ENCODE results near the gene DUSP28. TPM values are rescaled to one million over a fixed set of nuclear protein-coding genes. Genes with fewer than 3 reads are reported as not detected.
A peak's percentile ranks its signal among the peaks of the same experiment; 100 is the strongest.

DUSP28 gene
- total and polyA plus RNA-seq, 2 of the 13 experiments (the other 11 are each of a cell fraction or from before 2014, with no cell fraction given): 5.2 to 8.6 TPM

DNA sequence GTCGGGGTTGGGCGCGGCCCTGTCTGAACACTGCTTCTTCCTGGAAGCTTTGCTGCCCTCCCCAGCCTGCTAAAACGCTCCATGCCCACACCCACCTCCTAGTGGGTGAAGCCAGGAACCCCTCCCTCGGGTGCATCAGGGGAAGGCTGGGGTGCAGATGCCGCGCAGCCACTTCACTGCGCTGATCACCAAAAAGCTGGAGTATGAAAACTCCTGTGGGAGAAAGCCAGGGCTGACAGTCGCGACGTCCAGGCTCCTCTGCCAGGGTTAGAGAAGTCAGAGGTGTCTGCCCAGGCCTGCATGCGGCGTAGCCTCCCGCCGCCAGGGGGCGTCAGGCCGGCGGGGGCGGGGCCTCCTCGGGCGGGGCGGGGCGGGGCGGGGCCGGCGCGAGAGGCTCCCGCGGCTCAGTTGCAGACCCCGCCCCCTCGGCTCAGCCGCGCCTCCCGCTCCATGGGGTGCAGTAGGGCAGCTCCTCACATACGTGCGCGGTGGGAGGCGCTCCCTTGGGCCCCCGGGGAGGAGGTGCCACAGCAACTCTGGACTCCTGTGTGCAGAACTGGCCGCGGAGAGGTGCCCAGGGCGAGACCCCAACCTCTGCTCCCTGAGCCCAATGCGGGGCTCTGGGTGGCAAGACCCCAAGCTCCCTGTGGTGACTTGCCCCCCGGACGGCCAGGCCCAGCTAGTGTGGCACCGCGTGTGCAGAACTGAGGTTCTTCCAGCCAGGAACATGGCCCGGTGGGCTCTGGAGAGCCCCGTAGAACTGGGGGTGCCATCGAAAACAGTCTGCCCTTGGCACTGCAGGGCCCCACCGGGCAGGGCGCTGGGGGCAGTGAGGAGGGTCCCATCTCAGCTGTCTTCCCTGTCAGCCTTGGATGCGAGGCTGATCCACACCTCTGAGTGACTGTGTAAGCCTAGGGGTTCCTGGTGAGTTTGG is 6.3 kb downstream of the DUSP28 start (continued):
- TF ChIP-seq ZSCAN9 (CRISPR knock-in tag; IDR thresholded peaks at IDR 0.05; ENCODE audit: borderline replicate concordance) (peak; percentile 51; the same call in 1 of the 2 replicates), SIN3A (IDR thresholded peaks at IDR 0.05; ENCODE audit: borderline replicate concordance, low read depth, low read length) (peak; percentile 94), GTF2F1 (IDR thresholded peaks at IDR 0.05; ENCODE audit: low read length) (no peak), NCOA2 (CRISPR knock-in tag; IDR thresholded peaks at IDR 0.05) (no peak), ZNF7 (CRISPR knock-in tag; IDR thresholded peaks at IDR 0.05) (no peak), TEAD2 (CRISPR knock-in tag; IDR thresholded peaks at IDR 0.05) (no peak), ESRRA (CRISPR knock-in tag; IDR thresholded peaks at IDR 0.05; ENCODE audit: low read depth) (no peak; the same call in 1 of the 2 replicates), ZNF670 (CRISPR knock-in tag; IDR thresholded peaks at IDR 0.05; ENCODE audit: borderline replicate concordance) (no peak), ZNF782 (CRISPR knock-in tag; IDR thresholded peaks at IDR 0.05; ENCODE audit: borderline replicate concordance) (no peak; the same call in 1 of the 2 replicates), TBX2 (CRISPR knock-in tag; IDR thresholded peaks at IDR 0.05; ENCODE audit: borderline replicate concordance) (peak; percentile 11; the same call in 1 of the 2 replicates), MAFG (CRISPR knock-in tag; IDR thresholded peaks at IDR 0.05) (no peak), ZSCAN12 (CRISPR knock-in tag; IDR thresholded peaks at IDR 0.05) (no peak), CAMTA2 (CRISPR knock-in tag; IDR thresholded peaks at IDR 0.05; ENCODE audit: borderline replicate concordance) (no peak), MAFK (conservative IDR thresholded peaks at IDR 0.05 in 1 of 2, IDR thresholded peaks at IDR 0.05 in 1 of 2; ENCODE audit: low read length in 2 of 2) (no peak), ZSCAN20 (CRISPR knock-in tag; IDR thresholded peaks at IDR 0.05; ENCODE audit: borderline replicate concordance) (no peak)
- TF ChIP-seq, protein P1, sequence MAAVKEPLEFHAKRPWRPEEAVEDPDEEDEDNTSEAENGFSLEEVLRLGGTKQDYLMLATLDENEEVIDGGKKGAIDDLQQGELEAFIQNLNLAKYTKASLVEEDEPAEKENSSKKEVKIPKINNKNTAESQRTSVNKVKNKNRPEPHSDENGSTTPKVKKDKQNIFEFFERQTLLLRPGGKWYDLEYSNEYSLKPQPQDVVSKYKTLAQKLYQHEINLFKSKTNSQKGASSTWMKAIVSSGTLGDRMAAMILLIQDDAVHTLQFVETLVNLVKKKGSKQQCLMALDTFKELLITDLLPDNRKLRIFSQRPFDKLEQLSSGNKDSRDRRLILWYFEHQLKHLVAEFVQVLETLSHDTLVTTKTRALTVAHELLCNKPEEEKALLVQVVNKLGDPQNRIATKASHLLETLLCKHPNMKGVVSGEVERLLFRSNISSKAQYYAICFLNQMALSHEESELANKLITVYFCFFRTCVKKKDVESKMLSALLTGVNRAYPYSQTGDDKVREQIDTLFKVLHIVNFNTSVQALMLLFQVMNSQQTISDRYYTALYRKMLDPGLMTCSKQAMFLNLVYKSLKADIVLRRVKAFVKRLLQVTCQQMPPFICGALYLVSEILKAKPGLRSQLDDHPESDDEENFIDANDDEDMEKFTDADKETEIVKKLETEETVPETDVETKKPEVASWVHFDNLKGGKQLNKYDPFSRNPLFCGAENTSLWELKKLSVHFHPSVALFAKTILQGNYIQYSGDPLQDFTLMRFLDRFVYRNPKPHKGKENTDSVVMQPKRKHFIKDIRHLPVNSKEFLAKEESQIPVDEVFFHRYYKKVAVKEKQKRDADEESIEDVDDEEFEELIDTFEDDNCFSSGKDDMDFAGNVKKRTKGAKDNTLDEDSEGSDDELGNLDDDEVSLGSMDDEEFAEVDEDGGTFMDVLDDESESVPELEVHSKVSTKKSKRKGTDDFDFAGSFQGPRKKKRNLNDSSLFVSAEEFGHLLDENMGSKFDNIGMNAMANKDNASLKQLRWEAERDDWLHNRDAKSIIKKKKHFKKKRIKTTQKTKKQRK (IDR thresholded peaks at IDR 0.05; ENCODE audit: low read length): no peak
- TF ChIP-seq, protein P2, sequence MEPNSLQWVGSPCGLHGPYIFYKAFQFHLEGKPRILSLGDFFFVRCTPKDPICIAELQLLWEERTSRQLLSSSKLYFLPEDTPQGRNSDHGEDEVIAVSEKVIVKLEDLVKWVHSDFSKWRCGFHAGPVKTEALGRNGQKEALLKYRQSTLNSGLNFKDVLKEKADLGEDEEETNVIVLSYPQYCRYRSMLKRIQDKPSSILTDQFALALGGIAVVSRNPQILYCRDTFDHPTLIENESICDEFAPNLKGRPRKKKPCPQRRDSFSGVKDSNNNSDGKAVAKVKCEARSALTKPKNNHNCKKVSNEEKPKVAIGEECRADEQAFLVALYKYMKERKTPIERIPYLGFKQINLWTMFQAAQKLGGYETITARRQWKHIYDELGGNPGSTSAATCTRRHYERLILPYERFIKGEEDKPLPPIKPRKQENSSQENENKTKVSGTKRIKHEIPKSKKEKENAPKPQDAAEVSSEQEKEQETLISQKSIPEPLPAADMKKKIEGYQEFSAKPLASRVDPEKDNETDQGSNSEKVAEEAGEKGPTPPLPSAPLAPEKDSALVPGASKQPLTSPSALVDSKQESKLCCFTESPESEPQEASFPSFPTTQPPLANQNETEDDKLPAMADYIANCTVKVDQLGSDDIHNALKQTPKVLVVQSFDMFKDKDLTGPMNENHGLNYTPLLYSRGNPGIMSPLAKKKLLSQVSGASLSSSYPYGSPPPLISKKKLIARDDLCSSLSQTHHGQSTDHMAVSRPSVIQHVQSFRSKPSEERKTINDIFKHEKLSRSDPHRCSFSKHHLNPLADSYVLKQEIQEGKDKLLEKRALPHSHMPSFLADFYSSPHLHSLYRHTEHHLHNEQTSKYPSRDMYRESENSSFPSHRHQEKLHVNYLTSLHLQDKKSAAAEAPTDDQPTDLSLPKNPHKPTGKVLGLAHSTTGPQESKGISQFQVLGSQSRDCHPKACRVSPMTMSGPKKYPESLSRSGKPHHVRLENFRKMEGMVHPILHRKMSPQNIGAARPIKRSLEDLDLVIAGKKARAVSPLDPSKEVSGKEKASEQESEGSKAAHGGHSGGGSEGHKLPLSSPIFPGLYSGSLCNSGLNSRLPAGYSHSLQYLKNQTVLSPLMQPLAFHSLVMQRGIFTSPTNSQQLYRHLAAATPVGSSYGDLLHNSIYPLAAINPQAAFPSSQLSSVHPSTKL (CRISPR knock-in tag; IDR thresholded peaks at IDR 0.05): 0 out of 2 replicates have a peak, but pooled peaks have one; percentile 9
- TF ChIP-seq, protein P3, sequence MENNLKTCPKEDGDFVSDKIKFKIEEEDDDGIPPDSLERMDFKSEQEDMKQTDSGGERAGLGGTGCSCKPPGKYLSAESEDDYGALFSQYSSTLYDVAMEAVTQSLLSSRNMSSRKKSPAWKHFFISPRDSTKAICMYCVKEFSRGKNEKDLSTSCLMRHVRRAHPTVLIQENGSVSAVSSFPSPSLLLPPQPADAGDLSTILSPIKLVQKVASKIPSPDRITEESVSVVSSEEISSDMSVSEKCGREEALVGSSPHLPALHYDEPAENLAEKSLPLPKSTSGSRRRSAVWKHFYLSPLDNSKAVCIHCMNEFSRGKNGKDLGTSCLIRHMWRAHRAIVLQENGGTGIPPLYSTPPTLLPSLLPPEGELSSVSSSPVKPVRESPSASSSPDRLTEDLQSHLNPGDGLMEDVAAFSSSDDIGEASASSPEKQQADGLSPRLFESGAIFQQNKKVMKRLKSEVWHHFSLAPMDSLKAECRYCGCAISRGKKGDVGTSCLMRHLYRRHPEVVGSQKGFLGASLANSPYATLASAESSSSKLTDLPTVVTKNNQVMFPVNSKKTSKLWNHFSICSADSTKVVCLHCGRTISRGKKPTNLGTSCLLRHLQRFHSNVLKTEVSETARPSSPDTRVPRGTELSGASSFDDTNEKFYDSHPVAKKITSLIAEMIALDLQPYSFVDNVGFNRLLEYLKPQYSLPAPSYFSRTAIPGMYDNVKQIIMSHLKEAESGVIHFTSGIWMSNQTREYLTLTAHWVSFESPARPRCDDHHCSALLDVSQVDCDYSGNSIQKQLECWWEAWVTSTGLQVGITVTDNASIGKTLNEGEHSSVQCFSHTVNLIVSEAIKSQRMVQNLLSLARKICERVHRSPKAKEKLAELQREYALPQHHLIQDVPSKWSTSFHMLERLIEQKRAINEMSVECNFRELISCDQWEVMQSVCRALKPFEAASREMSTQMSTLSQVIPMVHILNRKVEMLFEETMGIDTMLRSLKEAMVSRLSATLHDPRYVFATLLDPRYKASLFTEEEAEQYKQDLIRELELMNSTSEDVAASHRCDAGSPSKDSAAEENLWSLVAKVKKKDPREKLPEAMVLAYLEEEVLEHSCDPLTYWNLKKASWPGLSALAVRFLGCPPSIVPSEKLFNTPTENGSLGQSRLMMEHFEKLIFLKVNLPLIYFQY (CRISPR knock-in tag; IDR thresholded peaks at IDR 0.05; ENCODE audit: borderline replicate concordance): no peak
